ENCODE measurements around the gene SLC1A2. TPM values are rescaled to one million over a fixed set of nuclear protein-coding genes. Genes with fewer than 3 reads are reported as not detected.

Gene SLC1A2
- total RNA-seq, 1 experiment from 2014 or later = not detected

DNA sequence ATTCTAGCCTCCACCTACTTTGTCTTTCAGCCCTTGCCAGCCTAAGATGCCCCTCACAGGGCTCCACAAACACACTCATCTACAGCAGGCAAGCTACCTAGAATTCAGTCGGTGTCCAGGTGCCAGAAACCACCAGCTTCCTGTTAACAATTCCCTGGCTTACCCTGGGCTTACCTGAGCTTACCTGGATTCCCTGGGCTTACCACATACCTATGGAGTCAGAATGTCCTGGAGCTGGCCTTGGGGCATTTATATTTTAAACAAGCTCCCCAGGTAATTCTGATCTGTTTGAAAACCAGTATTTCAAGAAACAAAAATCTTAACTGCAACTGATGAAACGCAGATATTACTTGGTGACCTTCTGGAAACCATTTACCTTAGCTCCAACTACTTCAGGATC is 123.6 kb downstream of the SLC1A2 start:
- TF ChIP-seq, protein P1, sequence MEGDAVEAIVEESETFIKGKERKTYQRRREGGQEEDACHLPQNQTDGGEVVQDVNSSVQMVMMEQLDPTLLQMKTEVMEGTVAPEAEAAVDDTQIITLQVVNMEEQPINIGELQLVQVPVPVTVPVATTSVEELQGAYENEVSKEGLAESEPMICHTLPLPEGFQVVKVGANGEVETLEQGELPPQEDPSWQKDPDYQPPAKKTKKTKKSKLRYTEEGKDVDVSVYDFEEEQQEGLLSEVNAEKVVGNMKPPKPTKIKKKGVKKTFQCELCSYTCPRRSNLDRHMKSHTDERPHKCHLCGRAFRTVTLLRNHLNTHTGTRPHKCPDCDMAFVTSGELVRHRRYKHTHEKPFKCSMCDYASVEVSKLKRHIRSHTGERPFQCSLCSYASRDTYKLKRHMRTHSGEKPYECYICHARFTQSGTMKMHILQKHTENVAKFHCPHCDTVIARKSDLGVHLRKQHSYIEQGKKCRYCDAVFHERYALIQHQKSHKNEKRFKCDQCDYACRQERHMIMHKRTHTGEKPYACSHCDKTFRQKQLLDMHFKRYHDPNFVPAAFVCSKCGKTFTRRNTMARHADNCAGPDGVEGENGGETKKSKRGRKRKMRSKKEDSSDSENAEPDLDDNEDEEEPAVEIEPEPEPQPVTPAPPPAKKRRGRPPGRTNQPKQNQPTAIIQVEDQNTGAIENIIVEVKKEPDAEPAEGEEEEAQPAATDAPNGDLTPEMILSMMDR (IDR thresholded peaks at IDR 0.05; ENCODE audit: unreplicated experiment) = no peak
- CTCF ChIA-PET = interaction anchor here (0.6 to 1.1 kb wide), 2 partner anchors 8 to 18 kb away, joined by 3 to 4 read pairs; no protein-coding TSS in a partner anchor
- Mint-ChIP-seq H3K27me3 (ENCODE audit: insufficient read depth, unreplicated experiment) (no peaks in the 10 kb centered on the region), H3K4me1 (ENCODE audit: insufficient read depth, unreplicated experiment) (peaks cover 2% of the 10 kb centered on the region), H3K9me3 (ENCODE audit: unreplicated experiment) (no peaks in the 10 kb centered on the region), H3K27ac (ENCODE audit: low read depth, unreplicated experiment) (no peak overlapping the region), H3K4me3 (ENCODE audit: unreplicated experiment) (no peak overlapping the region), H3K36me3 (ENCODE audit: insufficient read depth, unreplicated experiment) (no peaks in the 10 kb centered on the region)
- no TSS peak for BruUV-seq (replicated peaks)
- intact Hi-C loops (cut with micrococcal nuclease) = no loop called here
- POLR2A ChIA-PET = interaction anchor here (1.0 to 1.3 kb wide), 3 partner anchors 8 to 57 kb away, joined by 3 to 5 read pairs (median 5); no protein-coding TSS in a partner anchor
- no peak for DNase-seq (ENCODE audit: unreplicated experiment)

DNA sequence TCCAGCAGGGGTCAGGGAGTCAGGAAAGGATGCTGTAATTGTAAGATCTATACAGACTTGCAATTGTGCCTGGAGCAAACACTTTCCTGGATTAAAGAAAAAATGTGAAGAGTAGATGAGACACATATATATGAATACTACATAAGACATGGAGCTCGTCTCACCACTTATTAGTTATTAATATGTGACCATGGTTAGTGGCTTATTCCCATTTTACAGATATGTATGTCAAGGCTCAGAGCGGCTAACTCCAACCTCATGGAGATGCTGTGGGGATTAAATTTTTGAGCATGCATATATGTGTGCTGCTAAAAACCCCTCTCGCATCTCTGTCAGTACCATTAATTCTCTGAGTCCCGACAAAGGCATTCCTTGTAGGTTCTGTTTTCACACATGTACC is 125.7 kb downstream of the SLC1A2 start:
- no peaks in the 10 kb centered on the region for H3K9me3 Mint-ChIP-seq (ENCODE audit: unreplicated experiment)
- H3K27me3 Mint-ChIP-seq (ENCODE audit: insufficient read depth, unreplicated experiment) = no peaks in the 10 kb centered on the region
- CTCF ChIA-PET = interaction anchor here (1.9 kb wide), 1 partner anchor 10 kb away, joined by 5 read pairs; no protein-coding TSS in a partner anchor
- TF ChIP-seq, protein P1 (IDR thresholded peaks at IDR 0.05; ENCODE audit: unreplicated experiment) = no peak
- no TSS peak for BruUV-seq (replicated peaks)
- POLR2A ChIA-PET = interaction anchor here (0.6 to 1.4 kb wide), 2 partner anchors 10 to 19 kb away, joined by 3 to 4 read pairs; no protein-coding TSS in a partner anchor
- no peak overlapping the region for H3K4me3 Mint-ChIP-seq (ENCODE audit: unreplicated experiment)
- no peak overlapping the region for H3K27ac Mint-ChIP-seq (ENCODE audit: low read depth, unreplicated experiment)
- no peak for DNase-seq (ENCODE audit: unreplicated experiment)
- H3K36me3 Mint-ChIP-seq (ENCODE audit: insufficient read depth, unreplicated experiment) = no peaks in the 10 kb centered on the region
- intact Hi-C loops (cut with micrococcal nuclease) = no loop called here
- H3K4me1 Mint-ChIP-seq (ENCODE audit: insufficient read depth, unreplicated experiment) = peaks cover 18% of the 10 kb centered on the region

DNA sequence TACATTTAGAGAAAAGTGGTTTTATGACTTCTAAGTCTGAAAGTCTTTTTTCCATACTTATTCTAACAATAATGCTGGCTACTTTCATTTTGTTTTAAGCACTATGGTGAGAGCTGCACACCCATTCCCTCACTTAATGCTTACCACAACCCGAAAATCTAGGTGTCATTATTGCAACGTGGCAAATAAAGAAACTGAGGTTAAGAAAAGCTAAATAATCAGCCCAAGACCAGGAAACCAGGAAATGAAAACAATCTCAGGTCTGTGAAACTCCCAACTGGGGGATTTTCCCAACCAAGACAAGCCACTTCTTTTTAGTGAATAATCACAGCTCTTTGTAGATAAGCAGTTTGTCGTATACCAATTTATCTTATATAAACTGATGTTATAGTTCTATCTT is 126.3 kb downstream of the SLC1A2 start:
- no peak overlapping the region for H3K27ac Mint-ChIP-seq (ENCODE audit: low read depth, unreplicated experiment)
- no peaks in the 10 kb centered on the region for H3K36me3 Mint-ChIP-seq (ENCODE audit: insufficient read depth, unreplicated experiment)
- ChIA-PET CTCF (interaction anchor here (0.7 to 1.9 kb wide), 2 partner anchors 9 to 10 kb away, joined by 3 to 5 read pairs; no protein-coding TSS in a partner anchor), POLR2A (interaction anchor here (1.4 kb wide), 1 partner anchor 11 kb away, joined by 4 read pairs; no protein-coding TSS in a partner anchor)
- no TSS peak for BruUV-seq (replicated peaks)
- TF ChIP-seq, protein P1 (IDR thresholded peaks at IDR 0.05; ENCODE audit: unreplicated experiment) = no peak
- H3K9me3 Mint-ChIP-seq (ENCODE audit: unreplicated experiment) = no peaks in the 10 kb centered on the region
- peaks cover 18% of the 10 kb centered on the region for H3K4me1 Mint-ChIP-seq (ENCODE audit: insufficient read depth, unreplicated experiment)
- no peaks in the 10 kb centered on the region for H3K27me3 Mint-ChIP-seq (ENCODE audit: insufficient read depth, unreplicated experiment)
- intact Hi-C loops (cut with micrococcal nuclease) = no loop called here
- no peak for DNase-seq (ENCODE audit: unreplicated experiment)
- no peak overlapping the region for H3K4me3 Mint-ChIP-seq (ENCODE audit: unreplicated experiment)

DNA sequence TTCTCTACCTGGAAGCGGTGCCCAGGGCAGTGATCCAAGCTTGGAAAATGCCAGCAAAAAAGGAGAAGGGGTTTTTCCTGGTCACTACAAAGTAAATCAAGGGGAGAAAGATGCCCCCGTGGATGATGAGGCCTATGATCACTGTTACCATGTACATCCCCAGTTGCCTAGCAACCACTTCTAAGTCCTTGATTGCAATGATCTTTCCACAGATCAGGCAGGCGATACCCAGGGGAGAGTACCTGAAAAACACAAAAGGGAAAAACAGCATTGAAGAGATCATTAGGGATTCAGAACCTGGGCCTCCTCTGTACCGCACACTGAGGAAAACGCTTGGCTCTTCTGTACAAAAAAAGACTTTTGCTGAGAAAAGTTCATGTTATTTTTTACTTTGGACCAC is 127.1 kb downstream of the SLC1A2 start:
- intact Hi-C loops (cut with micrococcal nuclease) = no loop called here

More for the DNA sequence above, 127.1 kb downstream of the SLC1A2 start:
- H3K4me3 Mint-ChIP-seq (ENCODE audit: unreplicated experiment) = no peak overlapping the region
- BruUV-seq (replicated peaks) = no TSS peak
- ChIA-PET POLR2A (no interaction called here), CTCF (no interaction called here)
- TF ChIP-seq, protein P1 (IDR thresholded peaks at IDR 0.05; ENCODE audit: unreplicated experiment) = no peak
- H3K27ac Mint-ChIP-seq (ENCODE audit: low read depth, unreplicated experiment) = no peak overlapping the region
- no peaks in the 10 kb centered on the region for H3K27me3 Mint-ChIP-seq (ENCODE audit: insufficient read depth, unreplicated experiment)
- no peaks in the 10 kb centered on the region for H3K9me3 Mint-ChIP-seq (ENCODE audit: unreplicated experiment)
- H3K4me1 Mint-ChIP-seq (ENCODE audit: insufficient read depth, unreplicated experiment) = peaks cover 18% of the 10 kb centered on the region
- DNase-seq (ENCODE audit: unreplicated experiment) = no peak
- no peaks in the 10 kb centered on the region for H3K36me3 Mint-ChIP-seq (ENCODE audit: insufficient read depth, unreplicated experiment)
